ENCODE results near the gene STARD7.

Gene STARD7

DNA sequence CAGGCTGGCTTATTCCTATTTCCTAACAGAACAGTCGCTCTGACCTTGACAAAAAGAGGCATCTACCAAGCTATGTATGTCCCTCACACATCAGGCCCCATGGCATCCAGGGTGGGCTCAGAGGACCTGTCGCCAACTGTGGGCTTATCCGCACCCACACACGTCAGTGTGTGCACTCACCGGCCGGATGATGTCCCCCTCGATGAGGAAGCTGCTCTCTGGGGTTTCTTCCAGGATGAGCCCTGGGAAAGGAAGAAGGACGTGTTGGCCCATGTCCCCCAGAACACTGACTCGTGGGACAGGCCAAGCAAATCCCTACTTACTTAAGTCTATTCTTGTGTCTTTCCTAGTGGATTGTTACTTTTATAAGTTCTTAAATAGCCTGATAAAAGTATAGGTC, 73.5 kb downstream of the STARD7 start:
- peaks cover 58% of the 10 kb centered on the region for H3K27me3 ChIP-seq (ENCODE audit: insufficient read depth, low read length)
- H3K4me1 ChIP-seq (ENCODE audit: insufficient read depth, low read length): no peaks in the 10 kb centered on the region
- H2AFZ ChIP-seq (ENCODE audit: low read depth, low read length): no peak overlapping the region
- H3K36me3 ChIP-seq (ENCODE audit: insufficient read depth, low read length): no peaks in the 10 kb centered on the region
- no peaks in the 10 kb centered on the region for H3K9me3 ChIP-seq (ENCODE audit: low read length)
- no peak overlapping the region for H3K4me3 ChIP-seq (ENCODE audit: low read length)
